Dermis blood vessel endothelial cell (primary cell): Measurements from ENCODE around the gene SFTPB. TPM values are rescaled to one million over a fixed set of nuclear protein-coding genes. Genes with fewer than 3 reads are reported as not detected.

Experiments used
- total RNA-seq: library from RNA; depleted of rRNA; stranded (reverse); fragments of >200 nt; gene quantifications from 2 replicates; pipeline ENCODE4 v1.2.3, GENCODE V29; 2014

SFTPB gene
- total RNA-seq, 1 donor from 2014 or later, result not detected

Other genes with a start within 250 kb of the SFTPB start
- not detected in 2 replicates for gene SH2D6, start 249.5 kb downstream of the SFTPB start, total RNA-seq
- 64.3 and 89.6 TPM in 2 replicates for gene MAT2A, start 129.0 kb downstream of the SFTPB start, total RNA-seq
- gene GGCX, start 106.7 kb downstream of the SFTPB start, total RNA-seq, result 57.3 and 58.7 TPM in 2 replicates
- 6.8 and 7.5 TPM in 2 replicates for gene VAMP8, start 90.6 kb downstream of the SFTPB start, total RNA-seq
- 45.3 and 132 TPM in 2 replicates for gene VAMP5, start 83.8 kb downstream of the SFTPB start, total RNA-seq
- 151 and 208 TPM in 2 replicates for gene RNF181, start 72.5 kb downstream of the SFTPB start, total RNA-seq
- 9.4 and 12.9 TPM in 2 replicates for gene TMEM150A, start 65.5 kb downstream of the SFTPB start, total RNA-seq
- 16.9 and 24.7 TPM in 2 replicates for gene C2orf68, start 56.1 kb downstream of the SFTPB start, total RNA-seq
- gene USP39, start 52.0 kb downstream of the SFTPB start, total RNA-seq, result 44.6 and 51.5 TPM in 2 replicates
- not detected in 2 replicates for gene GNLY, start 26.2 kb upstream of the SFTPB start, total RNA-seq
- gene ATOH8, start 85.8 kb upstream of the SFTPB start, total RNA-seq, result 42.3 and 58.4 TPM in 2 replicates
- 9.9 and 13.7 TPM in 2 replicates for gene ST3GAL5, start 220.8 kb upstream of the SFTPB start, total RNA-seq